Kidney tubule cell (primary cell): Measurements from ENCODE around the gene TVP23A.

Source experiments
- DNase-seq: peaks from one replicate; pipeline ENCODE4 v3.0.0-alpha.2; 2018; ENCODE audit warnings: low spot score

TVP23A gene

DNA sequence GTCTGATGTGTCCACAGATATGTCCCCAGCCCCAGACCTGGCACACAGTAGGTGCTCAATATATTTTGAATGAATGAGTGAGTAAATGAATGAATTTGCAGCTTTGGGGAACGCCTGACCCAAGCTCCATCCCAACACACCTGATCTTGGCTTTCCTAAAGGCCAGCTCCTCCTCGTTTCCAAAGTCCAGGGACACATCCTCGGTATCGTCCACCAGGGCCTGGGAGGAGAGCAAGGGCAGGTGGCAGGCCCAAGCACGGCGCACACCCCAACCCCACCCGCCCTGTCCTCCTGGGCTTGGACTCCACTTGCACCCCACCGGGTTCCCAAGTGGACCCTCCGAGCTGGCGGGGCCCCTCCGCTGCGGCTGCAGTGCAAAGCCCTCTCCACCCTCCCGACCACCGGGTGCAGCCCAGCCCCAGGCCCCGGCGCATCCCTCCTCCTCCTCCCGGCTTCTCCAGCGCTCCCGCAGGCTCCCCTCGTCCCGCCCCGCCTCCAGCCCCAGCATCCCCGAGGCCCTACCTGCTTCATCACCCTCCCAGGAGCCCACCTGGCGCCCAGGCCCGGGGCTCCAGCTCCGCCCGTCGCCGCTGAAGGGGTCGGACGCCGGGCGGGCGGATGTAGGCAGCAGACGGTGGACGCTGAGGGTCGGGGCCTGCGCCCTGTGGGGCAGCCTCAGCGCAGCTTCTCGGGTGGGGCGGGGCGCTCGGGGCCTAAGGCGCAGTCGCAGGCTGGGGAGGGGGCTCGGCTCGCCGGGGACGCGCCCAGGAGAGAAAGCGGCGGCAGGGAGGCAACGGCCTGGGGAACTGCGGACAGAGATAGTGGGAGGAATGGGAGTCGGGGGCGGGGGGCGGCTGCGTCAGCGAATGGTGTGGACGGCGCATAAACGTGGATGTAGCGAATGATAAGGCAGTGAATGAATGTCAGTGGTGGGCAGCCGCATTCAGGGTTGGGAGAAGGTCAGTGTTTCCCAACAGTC is at the start of gene TVP23A:
TSS of gene TVP23A (minus strand) at position 832 of the 979 bp plus-strand sequence. CDS start at position 531, 301 bp downstream.
- no peak for DNase-seq

DNA sequence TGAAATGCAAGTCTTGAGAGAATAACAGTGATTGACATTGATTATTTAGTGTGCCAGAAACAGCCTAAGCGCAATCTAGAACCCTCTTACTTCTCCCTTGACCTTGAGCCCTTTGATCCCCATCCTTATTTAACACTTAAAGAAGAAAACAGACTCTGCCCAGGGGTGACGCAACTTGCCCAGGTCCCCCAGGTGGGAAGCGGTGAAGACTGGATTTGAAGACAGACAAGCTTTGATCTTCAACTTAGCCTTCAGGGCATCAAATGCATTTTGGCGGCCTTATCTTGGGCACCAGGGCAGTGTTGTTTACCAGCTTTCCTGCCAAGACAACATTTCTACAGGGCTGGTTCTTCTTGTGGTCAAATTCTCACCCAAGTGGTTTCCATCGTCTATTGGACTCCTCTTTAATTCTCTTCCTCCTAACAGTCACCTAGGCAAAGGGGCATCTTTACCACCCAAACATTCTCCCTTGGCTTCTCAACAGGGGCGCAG is 49.6 kb upstream of the TVP23A start:
- DNase-seq = no peak

DNA sequence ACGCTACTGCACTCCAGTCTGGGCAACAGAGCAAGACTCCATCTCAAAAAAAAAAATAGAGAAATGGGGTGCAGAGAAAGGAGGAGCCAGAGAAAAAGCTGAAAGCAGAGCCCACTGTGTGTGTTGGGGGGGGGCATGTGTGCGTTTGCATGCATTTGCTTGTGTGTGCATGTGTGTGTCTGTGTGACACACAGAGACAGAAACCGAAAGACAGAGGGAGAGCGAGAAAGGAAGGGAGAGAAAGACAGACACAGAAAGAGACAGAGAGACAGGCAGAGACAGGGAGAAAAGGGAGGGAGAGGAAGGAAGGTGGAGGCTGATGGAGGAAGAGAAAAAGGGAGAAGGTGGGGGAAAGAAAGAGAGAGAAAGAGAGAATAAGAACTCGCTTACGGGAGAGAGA is 48.6 kb upstream of the TVP23A start:
- no peak for DNase-seq

DNA sequence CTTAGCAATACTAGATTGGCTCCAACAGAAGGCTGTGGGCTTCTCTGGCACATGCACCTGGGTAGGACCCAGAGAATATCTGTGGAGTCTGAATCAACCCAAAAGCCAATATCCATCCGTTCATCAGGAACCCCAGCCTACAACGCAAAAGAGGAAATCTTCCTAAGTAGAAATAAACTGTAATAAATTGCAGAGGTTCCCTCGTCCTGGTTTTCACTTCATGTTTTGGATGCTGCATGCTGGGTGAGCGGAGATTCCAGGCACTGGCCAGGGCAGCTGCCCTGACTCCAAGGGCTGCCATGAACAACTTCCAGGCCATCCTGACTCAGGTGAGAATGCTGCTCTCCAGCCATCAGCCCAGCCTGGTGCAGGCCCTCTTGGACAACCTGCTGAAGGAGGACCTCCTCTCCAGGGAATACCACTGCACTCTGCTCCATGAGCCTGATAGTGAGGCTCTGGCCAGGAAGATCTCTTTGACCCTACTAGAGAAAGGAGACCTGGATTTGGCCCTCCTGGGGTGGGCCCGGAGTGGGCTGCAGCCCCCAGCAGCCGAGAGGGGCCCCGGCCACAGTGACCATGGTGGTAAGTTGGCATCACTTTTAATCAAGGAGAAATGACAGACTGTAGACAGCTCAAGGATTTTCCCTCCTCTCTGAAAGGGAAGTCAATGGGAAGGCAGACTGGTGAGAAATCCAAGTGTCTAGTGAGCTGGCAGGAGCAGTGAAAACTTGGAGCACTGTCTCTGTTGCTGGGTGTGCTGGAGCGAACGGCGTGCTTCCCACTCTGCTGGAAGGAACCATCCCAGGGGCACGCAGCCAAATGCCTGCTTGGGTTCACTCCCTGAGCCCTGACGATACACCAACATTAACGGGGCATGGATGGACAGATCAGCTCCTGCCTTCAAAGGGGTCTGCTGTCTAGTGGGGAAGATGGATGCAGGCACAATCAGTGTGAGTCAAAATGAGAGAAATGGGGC is 47.7 kb upstream of the TVP23A start:
- DNase-seq = no peak

DNA sequence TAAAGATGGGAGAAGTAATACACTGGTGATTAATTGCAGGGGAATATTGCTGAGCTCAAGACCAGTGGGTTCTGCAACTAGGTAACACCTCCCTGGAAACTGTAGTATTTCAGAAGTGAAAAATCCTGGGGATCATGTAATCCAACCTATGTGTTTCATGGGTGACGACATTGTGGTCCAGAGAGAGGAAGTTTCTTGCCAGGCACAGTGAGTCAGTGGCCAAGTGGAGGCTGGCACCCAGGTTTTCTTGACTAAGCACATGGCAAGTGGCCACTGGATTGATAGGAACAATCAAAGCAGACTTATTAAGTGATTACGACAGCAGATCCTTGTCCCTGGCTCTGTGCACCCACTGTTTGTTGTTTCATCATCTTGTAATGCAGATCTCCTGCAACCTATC is 43.8 kb upstream of the TVP23A start:
- peak; percentile 80 for DNase-seq

DNA sequence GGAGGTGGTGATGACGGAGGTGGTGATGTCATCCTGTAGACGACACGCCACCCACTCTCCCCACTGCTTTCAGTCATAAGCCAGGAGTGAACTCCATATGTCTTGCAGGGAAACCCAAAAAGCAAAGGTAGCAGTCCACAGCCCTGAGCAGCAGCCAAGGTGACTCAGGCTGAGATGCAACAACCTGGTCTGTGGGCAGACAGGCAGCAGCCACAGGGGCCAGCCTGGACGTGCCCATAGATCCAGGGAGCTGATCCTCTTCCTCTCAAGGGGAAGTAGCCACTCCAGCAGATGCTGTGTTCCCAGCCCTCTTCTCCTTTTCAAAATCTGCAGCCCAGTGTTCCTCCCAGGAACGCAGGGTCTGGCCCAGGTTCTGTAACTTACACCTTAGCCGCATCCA is 41.1 kb upstream of the TVP23A start:
- no peak for DNase-seq

DNA sequence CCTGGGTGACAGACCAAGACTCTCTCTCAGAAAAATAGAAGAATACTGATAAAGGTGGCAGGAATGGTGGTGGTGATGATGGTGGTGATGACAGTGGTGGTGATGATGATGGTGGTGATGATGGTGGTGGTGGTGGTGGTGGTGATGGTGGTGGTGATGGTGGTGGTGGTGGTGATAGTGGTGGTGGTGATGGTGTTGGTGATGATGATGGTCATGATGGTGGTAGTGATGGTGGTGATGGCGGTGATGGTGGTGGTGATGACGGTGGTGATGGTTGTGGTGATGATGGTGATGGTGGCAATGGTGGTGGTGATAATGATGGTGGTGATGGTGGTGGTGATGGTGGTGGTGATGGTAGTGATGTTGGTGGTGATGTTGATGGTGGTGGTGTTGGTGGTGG is 40.4 kb upstream of the TVP23A start:
- no peak for DNase-seq

DNA sequence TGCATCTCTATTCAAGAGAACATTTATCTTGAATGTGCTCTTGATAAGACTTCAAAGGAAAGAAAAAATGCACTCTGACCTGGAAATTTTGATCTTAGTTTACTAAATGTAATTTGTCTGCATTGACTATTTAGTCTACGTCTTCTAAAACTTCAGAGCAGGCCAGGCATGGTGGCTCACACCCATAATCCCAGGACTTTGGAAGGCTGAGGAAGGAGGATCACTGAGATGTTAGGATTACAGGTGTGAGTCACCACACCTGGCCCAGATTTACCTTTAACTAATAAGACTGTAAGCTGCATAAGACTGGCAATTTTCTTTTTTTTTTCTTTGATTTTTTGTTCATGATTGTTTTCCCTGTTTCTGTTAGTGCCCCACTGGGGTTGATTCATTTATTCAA is 39.6 kb upstream of the TVP23A start:
- DNase-seq = no peak

DNA sequence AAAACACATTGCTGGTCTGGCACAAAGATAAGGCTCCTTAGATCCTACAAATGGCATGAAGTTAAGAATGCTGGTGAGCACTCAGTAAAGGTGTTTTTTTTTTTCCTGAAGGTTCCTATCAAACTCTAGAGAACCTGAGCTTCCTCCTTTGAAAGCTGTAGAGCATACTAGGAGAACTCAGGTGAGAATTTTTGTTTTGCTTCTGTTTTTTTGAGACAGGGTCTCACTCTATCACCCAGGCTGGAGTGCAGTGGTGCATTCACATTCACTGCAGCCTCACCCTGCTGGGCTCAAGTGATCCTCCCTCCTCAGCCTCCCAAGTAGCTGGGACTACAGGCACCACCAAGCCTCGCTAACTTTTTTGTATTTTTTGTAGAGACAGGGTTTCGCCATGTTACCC is 37.4 kb upstream of the TVP23A start:
- DNase-seq = no peak

DNA sequence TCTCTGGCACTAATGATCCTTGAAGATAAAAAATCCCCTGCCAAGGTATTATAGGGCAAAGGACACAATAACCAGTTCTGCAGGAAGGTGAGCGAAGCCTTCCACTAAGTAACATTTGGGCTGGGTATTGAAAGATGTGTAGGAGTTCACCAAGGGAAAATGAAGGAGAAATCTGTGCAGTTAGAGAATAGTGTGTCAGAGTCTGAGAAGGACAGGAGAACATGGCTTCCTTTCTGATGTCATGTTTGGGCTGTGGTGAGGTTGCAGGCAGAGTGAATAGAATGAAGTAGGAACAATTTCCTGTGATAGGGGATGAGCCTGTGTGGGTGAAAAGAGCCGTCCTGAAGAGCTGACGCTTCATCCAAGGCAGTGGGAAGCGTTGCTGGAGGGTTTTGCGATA is 34.4 kb upstream of the TVP23A start:
- DNase-seq = no peak

DNA sequence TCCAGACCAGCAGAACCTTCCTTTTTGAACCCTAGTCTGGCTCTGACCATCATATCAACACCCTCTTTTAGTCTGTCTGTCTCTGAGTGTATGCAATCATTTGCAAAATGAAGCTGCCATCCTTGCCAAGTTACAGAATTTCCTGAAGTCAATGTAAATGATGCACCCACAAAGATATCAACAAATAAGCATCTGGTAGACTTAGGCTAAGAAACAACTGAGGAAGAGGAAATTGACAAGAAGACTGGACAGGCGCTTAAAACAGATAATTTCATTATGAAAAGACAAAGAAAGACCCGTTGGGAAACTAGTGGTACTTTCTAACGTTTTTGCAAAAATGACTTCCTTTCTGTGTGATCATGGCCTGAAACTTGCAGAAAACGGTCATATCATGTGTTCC is 33.7 kb upstream of the TVP23A start:
- no peak for DNase-seq

DNA sequence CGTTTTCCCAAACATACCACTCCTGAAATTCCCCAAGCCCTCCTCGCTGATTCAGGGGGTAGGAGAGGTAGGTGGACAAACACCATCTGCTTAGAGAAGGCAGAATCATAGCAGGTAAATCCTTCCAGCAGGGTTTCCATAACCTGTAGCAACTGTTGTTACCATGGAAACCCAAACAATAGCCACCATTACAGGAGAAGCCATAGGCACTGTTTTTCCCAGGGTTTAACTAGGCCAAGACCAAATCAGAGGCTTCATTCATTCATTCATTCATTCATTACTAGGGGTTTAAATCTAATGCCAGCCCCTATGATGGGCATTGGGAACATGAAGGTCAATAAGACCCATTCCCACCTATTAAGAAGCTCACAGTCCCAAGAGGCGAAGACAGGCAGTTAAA is 32.9 kb upstream of the TVP23A start:
- DNase-seq = no peak

DNA sequence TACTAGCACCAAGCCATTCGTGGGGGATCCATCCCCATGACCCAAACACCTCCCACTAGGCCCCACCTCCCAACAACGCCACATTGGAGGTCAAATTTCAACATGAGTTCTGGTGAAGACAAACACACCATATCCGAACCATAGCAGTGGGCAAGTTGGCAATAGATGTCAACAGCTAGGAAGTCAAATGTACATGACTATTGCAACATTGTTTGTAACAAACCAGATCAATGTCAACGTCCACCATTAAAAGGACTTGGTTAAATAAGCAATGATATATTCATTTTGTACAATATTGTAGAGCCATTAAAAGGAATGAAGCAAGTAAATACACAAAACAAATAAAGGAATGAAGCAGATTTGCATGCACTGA is 31.9 kb upstream of the TVP23A start:
- no peak for DNase-seq

DNA sequence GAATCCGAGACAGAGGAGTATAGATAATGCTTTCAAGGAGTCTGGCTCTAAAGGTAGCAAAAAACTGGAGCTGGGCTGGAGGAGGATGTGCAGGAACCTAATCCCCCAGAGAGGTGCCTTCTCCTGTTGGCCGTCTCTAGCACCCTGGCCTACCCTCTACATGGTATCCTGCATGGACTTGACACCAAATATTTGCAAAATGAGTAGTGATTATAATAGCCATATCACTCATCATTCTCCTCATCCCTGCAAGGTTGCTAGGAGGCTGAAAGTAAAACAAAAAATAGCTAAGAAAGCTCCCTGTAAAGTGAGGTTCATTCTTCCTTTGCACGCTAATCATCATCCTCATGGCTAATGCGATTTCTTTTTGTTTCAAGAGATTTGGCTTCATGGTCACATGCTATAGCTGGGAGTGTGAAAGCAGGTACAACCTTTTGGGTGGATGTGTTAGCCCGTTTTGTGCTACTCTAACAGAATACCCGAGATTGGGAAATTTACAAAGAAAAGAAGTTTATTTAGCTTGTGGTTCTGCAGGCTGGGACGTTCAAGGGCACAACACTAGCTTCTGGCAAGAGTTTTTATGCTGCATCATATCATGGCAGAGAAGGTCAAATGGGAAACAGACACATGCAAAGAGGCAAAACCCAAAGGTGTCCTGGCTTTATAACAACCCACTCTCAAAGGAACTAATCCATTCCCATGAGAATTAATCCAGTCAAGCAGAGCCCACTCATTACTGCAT is 31.3 kb upstream of the TVP23A start:
- no peak for DNase-seq

DNA sequence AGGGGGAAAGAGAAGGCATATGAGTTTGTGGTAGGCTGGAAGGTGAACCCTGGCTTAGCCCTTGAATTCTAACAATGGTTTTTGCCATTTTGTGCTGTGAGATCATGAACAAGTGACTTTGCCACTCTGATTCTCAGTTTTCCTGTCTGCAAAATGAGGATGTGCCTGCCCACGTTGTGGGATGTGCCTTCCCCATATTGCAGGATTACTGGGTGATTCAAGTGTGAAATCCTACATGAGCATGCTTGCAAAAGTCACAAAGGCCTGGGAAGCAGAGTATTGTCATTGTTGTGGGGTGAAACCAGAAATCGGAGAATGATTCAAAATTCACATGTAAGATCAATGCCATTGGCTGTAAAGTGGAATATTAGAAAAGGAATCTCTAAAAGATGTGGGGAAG is 28.6 kb upstream of the TVP23A start:
- DNase-seq = no peak

DNA sequence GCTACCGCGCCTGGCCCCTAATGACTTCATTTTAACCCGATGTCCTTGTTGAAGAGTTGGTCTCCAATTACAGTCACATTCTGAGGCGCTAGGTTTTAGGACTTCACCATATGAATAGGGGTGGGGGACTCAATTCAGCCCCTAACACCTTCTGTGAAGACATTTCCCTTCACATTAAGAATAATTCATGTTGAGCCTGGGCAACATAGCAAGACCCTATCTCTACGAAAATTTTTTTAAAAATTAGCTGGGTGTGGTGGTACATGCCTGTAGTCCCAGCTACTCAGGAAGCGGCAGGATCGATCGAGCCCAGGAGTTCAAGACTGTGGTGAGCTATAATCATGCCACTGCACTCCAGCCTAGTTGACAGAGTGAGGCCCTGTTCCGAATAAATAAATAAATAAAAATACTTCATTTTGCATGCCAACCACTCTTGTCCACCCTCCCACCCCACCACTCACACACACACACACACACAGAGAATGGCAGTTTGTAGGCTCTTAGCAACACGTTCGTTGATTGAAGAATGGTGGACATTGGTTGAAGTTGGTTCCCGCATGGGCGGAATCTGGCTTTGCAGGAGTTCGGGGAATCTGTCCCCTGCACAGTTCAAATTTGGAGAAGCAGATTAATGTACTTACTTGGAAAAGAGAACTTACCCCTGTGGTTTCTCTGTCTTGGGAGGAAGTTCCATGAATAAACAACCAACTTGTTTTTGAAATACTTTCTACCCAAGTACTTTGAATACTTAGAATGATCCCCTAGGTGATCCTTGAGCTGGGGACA is 27.8 kb upstream of the TVP23A start:
- no peak for DNase-seq

DNA sequence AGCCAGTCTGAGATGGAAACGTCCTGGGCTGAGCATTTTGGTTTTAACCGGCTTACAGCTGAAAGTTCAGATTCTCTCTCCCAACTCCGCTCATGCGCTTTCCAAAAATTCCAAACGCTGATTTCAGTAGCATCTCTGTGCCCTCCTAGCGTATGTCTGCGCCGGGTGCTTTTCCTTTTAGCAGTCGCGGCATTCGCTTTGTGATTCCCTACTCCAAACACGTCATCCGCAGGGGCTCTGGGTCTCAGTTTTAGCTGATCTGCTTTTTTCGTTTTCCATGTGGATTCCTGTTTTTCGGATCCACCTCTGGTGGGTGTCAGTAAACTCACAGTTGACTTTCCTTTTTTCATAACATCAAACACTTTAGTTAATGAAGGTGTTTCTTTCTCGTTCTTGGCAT is 22.1 kb upstream of the TVP23A start:
- DNase-seq = no peak

DNA sequence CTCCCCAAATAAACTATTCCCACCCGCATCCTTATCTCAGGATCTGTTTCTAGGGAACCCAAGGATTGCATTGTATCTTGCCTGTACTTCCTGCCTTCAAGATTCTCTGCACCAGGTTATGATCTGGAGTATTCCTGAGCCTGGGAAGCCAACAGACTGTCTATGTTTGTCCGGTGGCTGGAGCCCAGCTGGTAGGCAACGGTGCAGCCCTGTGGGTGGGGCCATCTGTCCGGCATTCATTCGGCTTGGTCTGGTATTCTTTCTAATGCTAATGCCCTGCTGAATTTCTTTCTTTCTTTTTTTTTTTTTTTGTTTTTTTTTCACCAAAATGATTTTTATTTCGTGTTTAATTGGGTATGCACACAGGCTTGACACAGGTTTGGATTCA is 20.7 kb upstream of the TVP23A start:
- no peak for DNase-seq

DNA sequence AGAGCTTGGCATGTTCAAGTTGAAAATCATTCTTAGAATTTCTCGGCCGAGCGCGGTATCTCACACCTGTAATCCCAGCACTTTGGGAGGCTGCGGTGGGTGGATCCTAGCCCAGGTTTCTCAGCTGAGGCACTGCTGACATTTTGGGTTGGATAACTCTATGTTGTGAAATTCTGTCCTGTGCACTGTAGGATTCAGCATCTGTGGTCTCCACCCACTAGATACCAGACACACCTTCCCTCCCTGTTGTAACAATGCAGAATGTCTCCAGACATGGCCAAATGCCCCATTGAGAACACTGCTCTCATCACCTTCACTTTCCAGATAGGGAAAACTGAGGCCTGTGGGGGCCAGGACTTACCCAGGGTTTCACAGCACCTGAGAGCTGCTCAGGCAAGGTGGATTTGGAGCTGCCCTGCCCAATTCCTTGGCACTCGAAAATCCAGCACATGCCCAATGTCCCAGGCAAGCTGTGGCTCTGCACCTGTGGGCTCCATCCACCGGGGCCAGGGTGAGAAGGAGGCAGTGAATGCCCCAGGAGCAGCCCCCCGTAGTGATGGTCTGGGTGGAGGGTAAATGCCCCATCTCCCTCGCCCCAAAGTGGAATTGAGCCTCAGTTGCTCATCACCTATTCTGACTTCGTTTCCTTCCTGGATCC is 20.2 kb upstream of the TVP23A start:
- DNase-seq = no peak

DNA sequence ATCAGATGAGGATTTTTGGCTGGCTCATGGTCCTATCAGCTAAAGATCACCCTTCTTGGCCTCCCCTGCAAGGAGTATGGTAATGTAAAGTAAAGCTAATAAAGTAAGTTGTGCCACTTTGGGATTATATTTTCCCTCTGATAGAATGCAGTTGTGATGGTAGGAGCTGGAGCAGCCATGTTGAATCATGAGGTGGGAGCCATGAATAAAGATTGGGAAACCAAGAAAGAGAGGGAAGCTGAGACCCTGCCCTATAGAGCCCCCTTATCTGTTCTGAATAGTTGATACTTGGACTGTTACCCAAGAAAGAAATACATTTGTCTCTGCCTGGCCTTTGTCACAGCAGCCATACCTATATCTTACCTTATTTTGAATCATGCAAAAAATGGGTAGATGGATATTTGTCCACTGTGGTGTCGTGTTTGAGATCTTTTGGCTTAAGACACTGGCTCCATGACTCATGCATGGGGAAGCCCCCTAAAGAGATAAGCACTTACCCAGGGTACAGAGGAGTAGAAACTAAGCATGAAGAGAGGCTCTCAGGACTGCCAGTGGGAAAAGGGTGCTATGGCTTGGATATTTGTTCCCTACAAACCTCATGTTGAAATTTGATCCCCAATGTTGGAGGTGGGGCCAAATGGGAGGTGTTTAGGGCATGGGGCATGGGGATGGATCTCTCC is 17.7 kb upstream of the TVP23A start:
- DNase-seq = no peak
